ENCODE results near the gene UNC5CL. TPM values are rescaled to one million over a fixed set of nuclear protein-coding genes. Genes with fewer than 3 reads are reported as not detected.

The UNC5CL gene
- total RNA-seq, 1 experiment from 2014 or later = 2.2 TPM

DNA sequence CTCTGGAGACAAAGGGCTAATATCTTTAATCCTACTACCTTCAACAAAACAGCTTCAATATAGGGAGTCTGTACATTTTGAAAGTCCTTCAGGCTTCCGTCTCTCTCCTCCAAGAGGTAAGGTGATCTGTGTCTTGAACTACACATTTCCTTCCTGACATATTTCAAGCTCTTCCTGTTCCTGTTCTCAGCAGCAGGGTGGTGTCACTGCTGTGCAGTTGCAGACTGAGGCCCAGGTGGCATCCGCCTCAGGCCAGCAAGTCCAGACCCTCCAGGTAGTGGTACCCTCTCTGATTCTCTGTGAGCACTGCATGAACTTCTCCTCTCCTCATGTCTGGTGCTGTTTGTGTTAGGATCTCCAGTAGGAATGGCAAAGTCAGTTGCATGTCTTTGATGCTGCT lies 41.6 kb upstream of the UNC5CL start:
- intact Hi-C loops (cut with micrococcal nuclease) = no loop called here
- H3K27me3 ChIP-seq (ENCODE audit: insufficient read depth, low read length) = no peaks in the 10 kb centered on the region
- BruUV-seq (replicated peaks) = no TSS peak
- H3K36me3 ChIP-seq (ENCODE audit: control insufficient read depth in 1 of 2, insufficient read depth in 2 of 2, low read length in 2 of 2) = peaks cover 26 to 39% of the 10 kb centered on the region in 2 experiments
- H3K4me2 ChIP-seq (ENCODE audit: low read length) = no peak overlapping the region
- H3K79me2 ChIP-seq (ENCODE audit: insufficient read depth, low read length) = peaks cover 77% of the 10 kb centered on the region
- POLR2A ChIA-PET = no interaction called here
- H3K4me3 ChIP-seq (replicated peaks in 1 of 2; ENCODE audit: low read depth in 1 of 2, low read length in 2 of 2) = no peak overlapping the region
- no peaks in the 10 kb centered on the region for H3K9me2 ChIP-seq (ENCODE audit: insufficient read depth)
- no peak overlapping the region for H3K27ac ChIP-seq (ENCODE audit: low read depth, low read length)
- no peak overlapping the region for H3K9ac ChIP-seq (ENCODE audit: low read length)
- H2AFZ ChIP-seq (ENCODE audit: low read depth, low read length, poor library complexity, severe bottlenecking) = no peak overlapping the region
- CTCF ChIA-PET = no interaction called here
- no peak for ATAC-seq
- H3K9me3 ChIP-seq (ENCODE audit: control insufficient read depth in 1 of 2, insufficient read depth in 1 of 2, low read depth in 1 of 2, low read length in 2 of 2) = no peaks in the 10 kb centered on the region
- no peaks in the 10 kb centered on the region for H3K4me1 ChIP-seq (ENCODE audit: control insufficient read depth in 1 of 2, insufficient read depth in 2 of 2, low read length in 2 of 2)
- TF ChIP-seq YY1 (IDR thresholded peaks at IDR 0.05; ENCODE audit: extremely low read depth, insufficient replicate concordance, low read depth, low read length) (no peak), ELF1 (IDR thresholded peaks at IDR 0.05; ENCODE audit: borderline replicate concordance, low read depth) (no peak), CEBPB (IDR thresholded peaks at IDR 0.05; ENCODE audit: low read depth) (no peak), SIN3A (IDR thresholded peaks at IDR 0.05; ENCODE audit: low read depth) (no peak), SRF (IDR thresholded peaks at IDR 0.05; ENCODE audit: low read depth) (no peak), ZFX (IDR thresholded peaks at IDR 0.05) (no peak), EGR1 (IDR thresholded peaks at IDR 0.05; ENCODE audit: low read depth) (no peak), JUND (IDR thresholded peaks at IDR 0.05) (no peak), POLR2A (IDR thresholded peaks at IDR 0.05; ENCODE audit: borderline replicate concordance, extremely low read depth, insufficient read depth, insufficient read length) (no peak), ZNF274 (IDR thresholded peaks at IDR 0.05; ENCODE audit: low read depth, low read length) (no peak), EZH2 (IDR thresholded peaks at IDR 0.05) (no peak), POLR2AphosphoS5 (IDR thresholded peaks at IDR 0.05; ENCODE audit: low read depth, low read length) (no peak)
- TF ChIP-seq, protein P1, sequence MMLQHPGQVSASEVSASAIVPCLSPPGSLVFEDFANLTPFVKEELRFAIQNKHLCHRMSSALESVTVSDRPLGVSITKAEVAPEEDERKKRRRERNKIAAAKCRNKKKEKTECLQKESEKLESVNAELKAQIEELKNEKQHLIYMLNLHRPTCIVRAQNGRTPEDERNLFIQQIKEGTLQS (IDR thresholded peaks at IDR 0.05) = no peak
- TF ChIP-seq, protein P2, sequence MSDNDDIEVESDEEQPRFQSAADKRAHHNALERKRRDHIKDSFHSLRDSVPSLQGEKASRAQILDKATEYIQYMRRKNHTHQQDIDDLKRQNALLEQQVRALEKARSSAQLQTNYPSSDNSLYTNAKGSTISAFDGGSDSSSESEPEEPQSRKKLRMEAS (IDR thresholded peaks at IDR 0.05) = no peak
- TF ChIP-seq, protein P3, sequence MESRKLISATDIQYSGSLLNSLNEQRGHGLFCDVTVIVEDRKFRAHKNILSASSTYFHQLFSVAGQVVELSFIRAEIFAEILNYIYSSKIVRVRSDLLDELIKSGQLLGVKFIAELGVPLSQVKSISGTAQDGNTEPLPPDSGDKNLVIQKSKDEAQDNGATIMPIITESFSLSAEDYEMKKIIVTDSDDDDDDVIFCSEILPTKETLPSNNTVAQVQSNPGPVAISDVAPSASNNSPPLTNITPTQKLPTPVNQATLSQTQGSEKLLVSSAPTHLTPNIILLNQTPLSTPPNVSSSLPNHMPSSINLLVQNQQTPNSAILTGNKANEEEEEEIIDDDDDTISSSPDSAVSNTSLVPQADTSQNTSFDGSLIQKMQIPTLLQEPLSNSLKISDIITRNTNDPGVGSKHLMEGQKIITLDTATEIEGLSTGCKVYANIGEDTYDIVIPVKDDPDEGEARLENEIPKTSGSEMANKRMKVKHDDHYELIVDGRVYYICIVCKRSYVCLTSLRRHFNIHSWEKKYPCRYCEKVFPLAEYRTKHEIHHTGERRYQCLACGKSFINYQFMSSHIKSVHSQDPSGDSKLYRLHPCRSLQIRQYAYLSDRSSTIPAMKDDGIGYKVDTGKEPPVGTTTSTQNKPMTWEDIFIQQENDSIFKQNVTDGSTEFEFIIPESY (IDR thresholded peaks at IDR 0.05; ENCODE audit: extremely low read depth, insufficient replicate concordance, low read length) = no peak
- TF ChIP-seq, protein P4, sequence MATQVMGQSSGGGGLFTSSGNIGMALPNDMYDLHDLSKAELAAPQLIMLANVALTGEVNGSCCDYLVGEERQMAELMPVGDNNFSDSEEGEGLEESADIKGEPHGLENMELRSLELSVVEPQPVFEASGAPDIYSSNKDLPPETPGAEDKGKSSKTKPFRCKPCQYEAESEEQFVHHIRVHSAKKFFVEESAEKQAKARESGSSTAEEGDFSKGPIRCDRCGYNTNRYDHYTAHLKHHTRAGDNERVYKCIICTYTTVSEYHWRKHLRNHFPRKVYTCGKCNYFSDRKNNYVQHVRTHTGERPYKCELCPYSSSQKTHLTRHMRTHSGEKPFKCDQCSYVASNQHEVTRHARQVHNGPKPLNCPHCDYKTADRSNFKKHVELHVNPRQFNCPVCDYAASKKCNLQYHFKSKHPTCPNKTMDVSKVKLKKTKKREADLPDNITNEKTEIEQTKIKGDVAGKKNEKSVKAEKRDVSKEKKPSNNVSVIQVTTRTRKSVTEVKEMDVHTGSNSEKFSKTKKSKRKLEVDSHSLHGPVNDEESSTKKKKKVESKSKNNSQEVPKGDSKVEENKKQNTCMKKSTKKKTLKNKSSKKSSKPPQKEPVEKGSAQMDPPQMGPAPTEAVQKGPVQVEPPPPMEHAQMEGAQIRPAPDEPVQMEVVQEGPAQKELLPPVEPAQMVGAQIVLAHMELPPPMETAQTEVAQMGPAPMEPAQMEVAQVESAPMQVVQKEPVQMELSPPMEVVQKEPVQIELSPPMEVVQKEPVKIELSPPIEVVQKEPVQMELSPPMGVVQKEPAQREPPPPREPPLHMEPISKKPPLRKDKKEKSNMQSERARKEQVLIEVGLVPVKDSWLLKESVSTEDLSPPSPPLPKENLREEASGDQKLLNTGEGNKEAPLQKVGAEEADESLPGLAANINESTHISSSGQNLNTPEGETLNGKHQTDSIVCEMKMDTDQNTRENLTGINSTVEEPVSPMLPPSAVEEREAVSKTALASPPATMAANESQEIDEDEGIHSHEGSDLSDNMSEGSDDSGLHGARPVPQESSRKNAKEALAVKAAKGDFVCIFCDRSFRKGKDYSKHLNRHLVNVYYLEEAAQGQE (IDR thresholded peaks at IDR 0.05; ENCODE audit: low read depth) = no peak
- TF ChIP-seq, protein P5, sequence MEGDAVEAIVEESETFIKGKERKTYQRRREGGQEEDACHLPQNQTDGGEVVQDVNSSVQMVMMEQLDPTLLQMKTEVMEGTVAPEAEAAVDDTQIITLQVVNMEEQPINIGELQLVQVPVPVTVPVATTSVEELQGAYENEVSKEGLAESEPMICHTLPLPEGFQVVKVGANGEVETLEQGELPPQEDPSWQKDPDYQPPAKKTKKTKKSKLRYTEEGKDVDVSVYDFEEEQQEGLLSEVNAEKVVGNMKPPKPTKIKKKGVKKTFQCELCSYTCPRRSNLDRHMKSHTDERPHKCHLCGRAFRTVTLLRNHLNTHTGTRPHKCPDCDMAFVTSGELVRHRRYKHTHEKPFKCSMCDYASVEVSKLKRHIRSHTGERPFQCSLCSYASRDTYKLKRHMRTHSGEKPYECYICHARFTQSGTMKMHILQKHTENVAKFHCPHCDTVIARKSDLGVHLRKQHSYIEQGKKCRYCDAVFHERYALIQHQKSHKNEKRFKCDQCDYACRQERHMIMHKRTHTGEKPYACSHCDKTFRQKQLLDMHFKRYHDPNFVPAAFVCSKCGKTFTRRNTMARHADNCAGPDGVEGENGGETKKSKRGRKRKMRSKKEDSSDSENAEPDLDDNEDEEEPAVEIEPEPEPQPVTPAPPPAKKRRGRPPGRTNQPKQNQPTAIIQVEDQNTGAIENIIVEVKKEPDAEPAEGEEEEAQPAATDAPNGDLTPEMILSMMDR (IDR thresholded peaks at IDR 0.05 in 2 of 3, conservative IDR thresholded peaks at IDR 0.05 in 1 of 3; ENCODE audit: borderline replicate concordance in 1 of 3, insufficient read depth in 1 of 3, low read depth in 2 of 3, low read length in 2 of 3) = no peak
- H4K20me1 ChIP-seq (ENCODE audit: insufficient read depth) = no peaks in the 10 kb centered on the region
- RAD21 ChIA-PET (ENCODE audit: low non-redundant PET in 1 of 2, low total read pairs in 2 of 2, uncharacterized antibody in 2 of 2, unreplicated experiment in 2 of 2) = no interaction called here
- DNase-seq (ENCODE audit: low read depth, low spot score) = no peak
